T1000 (cell line): ENCODE results near the gene OR6K6.

Experiments used
- DNase-seq: peaks from one replicate; lab custom pipeline; 2025; ENCODE audit warnings: mixed read lengths; lab: John Stamatoyannopoulos, UW

OR6K6 gene

GRCh38 chr1:158801396-158801795, 46.9 kb downstream of the OR6K6 start:
- DNase-seq: no peak

GRCh38 chr1:158803678-158804077, 49.2 kb downstream of the OR6K6 start:
- DNase-seq: no peak
